Loucy (cell line): ENCODE measurements around the gene HSPG2.
"Not testable (repeated sequence)": the region's sequence is repeated elsewhere in the genome, so short reads cannot be mapped to it uniquely, and the experiment has no call there.

Experiments used
- CTCF ChIP-seq: fragments of 200-600 bp; sonication (generic); conservative IDR thresholded peaks from 2 replicates; pipeline ENCODE4 v1.5.1; 2014; ENCODE audit warnings: mild to moderate bottlenecking, antibody characterized with exemption, low read length
- EZH2phosphoT487 ChIP-seq: fragments of 200-600 bp; IDR thresholded peaks from 2 replicates; pipeline ENCODE4 v1.6.1; 2018; ENCODE audit warnings: antibody characterized with exemption, mild to moderate bottlenecking, moderate library complexity, borderline replicate concordance

GRCh38 chr1:21986386-21986785 is 49.3 kb upstream of the HSPG2 start:
- not testable (repeated sequence) for TF ChIP-seq CTCF, EZH2phosphoT487
